GM19193 (cell line): Measurements from ENCODE around the gene MEGF6.

Experiments
- POLR2A ChIP-seq: IDR thresholded peaks from 4 replicates; pipeline ENCODE4 v1.6.1; 2011; ENCODE audit not compliant: insufficient read depth, insufficient read length; ENCODE audit errors: extremely low read depth

MEGF6 gene

DNA sequence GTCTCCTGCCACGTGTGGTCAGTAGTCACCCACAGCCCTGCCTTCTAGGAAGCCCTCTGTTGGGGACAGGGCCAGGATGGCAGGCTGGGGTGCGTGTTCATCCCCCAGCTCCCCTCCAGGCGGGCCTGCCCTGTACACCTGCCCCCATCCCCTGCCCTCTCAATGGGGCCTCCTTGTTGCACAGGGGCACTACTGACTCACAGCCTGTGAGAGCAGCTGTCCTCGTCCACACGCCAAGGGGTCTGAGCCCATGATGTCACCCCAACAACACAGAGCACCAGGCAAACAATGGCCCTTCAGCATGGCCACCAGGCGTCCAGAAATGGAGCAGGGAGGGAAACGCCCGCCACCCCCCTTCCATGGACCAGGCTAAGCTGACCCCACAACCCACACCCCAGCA is 92.6 kb downstream of the MEGF6 start:
- TF ChIP-seq POLR2A = no peak

GRCh38 chr1:3518256-3518655 is 93.1 kb downstream of the MEGF6 start:
- TF ChIP-seq POLR2A = no peak

DNA sequence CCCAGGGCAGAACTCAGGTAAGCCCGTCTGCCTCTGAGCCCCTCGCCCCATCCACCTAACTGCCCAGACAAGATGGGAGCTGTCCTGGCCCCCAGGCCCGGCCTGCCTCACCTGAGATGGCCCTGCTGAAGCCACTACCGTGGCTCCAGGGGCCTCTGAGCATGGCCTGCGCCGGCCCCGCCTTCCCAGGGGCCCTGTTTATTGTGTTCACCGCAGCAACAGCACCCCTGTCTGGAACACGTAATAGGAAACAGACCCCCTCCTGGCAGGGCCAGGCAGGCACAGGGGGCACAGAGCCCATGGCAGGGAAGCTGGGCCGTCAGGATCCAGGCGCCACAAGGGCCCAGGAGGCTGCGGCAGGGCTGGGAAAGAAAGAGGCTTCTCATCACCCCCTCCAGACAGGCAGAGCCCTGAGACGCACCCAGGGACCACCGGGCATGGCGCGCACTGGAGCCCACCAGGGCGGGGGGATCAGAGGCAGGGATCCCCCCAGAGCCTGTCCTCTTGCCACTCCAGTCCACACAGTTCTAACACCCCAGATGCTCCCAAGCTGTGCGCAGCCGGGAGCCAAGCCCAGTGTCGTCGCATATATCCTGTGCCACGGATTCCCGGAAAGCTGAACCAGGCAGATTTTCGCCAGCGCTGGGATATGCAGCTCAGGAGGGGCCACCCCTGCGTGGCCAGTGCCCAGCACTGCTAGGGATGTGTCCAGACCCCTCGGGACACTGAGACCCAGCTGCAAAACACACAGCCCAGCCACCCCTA is 94.2 kb downstream of the MEGF6 start:
- TF ChIP-seq POLR2A = no peak

GRCh38 chr1:3516481-3516869 is 94.8 kb downstream of the MEGF6 start:
- TF ChIP-seq POLR2A = no peak

- TF ChIP-seq POLR2A = no peak
Observed at GRCh38 chr1:3515774-3516480, 95.4 kb downstream of the MEGF6 start.

DNA sequence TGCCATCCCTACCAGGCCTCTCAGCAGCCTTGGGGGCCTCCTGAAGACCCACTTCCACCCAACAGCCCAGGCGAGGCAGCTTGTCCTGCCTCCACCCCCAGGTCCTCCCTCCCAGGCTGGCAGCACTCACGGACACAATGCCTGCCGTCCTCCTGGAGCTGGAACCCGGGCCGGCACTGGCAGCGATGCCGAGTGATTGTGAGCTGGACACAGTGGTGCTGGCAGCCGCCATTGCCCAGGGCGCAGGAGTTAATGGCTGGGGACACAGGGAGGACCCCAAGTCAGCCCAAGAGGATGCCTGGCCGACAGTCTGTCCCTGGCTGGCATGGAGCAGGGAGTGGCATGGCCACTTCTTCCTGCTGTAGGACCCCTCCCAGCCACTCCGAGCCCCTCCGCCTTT is 96.0 kb downstream of the MEGF6 start:
- no peak for TF ChIP-seq POLR2A

GRCh38 chr1:3514404-3514803 is 96.9 kb downstream of the MEGF6 start:
- no peak for TF ChIP-seq POLR2A

DNA sequence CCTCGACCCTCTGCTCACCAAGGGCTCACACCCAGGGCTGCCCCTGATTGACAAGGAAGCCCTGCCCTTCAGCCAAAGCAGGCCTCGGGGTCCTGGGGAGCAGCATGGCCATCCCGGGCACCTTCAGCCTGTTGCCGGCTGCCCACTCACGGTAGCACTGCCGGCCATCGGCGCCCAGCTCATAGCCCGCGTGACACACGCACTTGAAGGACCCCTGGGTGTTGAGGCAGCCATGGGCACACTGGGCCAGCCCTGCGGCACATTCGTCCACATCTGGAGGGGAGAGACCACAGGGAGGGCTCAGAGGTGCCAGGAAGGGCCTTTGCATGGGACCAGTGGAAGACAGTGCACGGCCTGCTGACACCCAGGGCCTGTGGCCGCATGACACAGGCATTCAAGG is 99.5 kb downstream of the MEGF6 start:
- no peak for TF ChIP-seq POLR2A

DNA sequence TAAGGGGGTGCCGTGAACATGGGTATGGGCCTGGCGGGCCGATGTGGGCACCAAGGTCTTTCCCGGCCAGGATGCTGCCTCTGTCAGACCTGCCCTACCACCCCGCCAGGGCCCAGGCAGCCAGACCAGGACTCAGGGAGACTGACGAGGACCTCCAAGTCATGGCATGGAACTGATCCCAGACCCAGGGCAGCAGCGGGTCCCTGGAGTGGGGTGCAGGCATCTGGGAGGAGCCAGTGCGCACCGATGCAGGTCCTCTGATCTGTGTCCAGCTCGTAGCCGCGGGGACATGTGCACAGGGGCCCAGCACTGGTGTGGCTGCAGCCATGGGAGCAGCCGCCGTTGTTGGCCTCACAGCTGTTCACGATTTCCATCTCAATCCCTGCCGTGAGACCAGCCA is 100.0 kb downstream of the MEGF6 start:
- no peak for TF ChIP-seq POLR2A

DNA sequence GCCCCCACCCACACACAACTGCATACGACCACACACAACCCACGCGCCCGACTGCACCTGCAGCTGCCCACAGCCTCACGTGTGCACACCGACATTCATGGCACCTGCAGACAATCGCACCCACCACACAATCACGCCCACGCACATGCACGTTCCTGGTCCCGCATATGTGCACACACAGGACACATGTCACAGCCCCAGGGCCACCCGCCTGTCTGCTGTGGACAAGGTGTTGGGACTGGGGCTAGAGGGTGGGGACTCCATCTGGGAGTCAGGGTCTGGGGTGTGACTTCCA is 100.4 kb downstream of the MEGF6 start:
- TF ChIP-seq POLR2A = no peak

DNA sequence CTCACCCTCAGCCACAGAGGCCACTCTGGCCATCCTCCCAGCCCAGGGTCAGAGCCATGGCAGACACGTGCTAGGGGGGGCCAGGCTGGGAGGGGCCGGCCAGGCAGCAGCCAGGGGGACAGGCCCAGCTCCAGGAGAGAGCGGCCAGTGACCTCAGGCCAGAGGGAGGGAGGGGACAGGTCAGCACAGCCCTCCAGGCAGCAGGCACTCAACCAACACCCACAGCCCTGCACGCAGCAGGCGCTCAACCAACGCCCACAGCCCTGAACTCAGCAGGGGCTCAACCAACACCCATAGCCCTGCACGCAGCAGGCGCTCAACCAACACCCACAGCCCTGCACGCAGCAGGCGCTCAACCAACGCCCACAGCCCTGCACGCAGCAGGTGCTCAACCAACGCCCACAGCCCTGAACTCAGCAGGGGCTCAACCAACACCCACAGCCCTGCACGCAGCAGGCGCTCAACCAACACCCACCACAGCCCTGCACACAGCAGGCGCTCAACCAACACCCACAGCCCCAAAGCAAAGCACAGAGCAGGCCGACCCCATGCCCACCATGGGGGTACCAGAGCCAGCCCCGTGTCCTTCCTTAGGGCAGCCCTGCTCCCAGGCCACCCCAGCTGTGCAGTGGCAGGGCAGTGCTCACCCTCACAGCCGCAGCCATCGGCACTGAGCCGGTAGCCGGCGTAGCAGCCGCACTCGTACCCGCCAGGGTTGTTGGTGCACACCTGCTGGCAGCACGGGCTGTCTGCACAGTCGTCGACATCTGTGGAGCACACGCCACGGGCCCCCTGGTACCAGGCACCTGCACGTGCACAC is 101.0 kb downstream of the MEGF6 start:
- TF ChIP-seq POLR2A = no peak

DNA sequence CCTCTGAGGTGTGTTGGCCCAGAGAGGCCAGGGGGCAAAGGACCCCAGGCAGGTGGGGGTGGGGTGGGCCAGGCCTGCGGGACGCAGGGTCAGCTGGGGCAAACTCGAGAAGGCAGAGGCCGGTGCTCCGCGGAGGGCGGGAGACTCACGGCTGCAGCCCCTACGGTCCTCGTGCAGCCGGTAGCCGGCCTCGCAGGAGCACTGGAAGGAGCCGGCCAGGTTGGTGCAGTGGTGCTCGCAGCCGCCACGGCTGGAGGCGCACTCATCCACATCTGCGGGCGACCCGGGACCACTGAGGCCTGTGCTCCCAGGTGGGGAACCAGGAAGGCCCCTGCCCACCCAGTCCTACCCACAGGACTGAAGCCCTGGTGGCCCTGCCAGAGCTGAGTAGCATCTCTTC is 101.6 kb downstream of the MEGF6 start:
- TF ChIP-seq POLR2A = no peak

- TF ChIP-seq POLR2A = no peak
Observed at GRCh38 chr1:3508757-3509415, 102.4 kb downstream of the MEGF6 start.

GRCh38 chr1:3507636-3508275 is 103.6 kb downstream of the MEGF6 start:
- TF ChIP-seq POLR2A = no peak

GRCh38 chr1:3506943-3507342 is 104.4 kb downstream of the MEGF6 start:
- no peak for TF ChIP-seq POLR2A
